Neural progenitor cell (in vitro differentiated cells): ENCODE measurements around the gene KRI1. TPM values are rescaled to one million over a fixed set of nuclear protein-coding genes. Genes with fewer than 3 reads are reported as not detected.
A peak's percentile ranks its signal among the peaks of the same experiment; 100 is the strongest.

Experiments used
- DNase-seq: peaks from one replicate; pipeline ENCODE4 v3.0.0-alpha.2; 2016; ENCODE audit warnings: low spot score
- H2AFZ ChIP-seq: fragments of 200-600 bp; sonication (generic); replicated peaks from 2 replicates; pipeline ENCODE4 v1.6.1; 2016; ENCODE audit warnings: antibody characterized with exemption
- H3F3A ChIP-seq: fragments of 200-600 bp; sonication (generic); 2 replicates; pipeline ENCODE4 v1.6.1; 2016; ENCODE audit warnings: antibody characterized with exemption, low read depth
- H3K27ac ChIP-seq: fragments of 200-600 bp; sonication (generic); 2 replicates; pipeline ENCODE4 v1.5.1; 2016; ENCODE audit warnings: mild to moderate bottlenecking
- H3K27me3 ChIP-seq: fragments of 200-600 bp; sonication (generic); 2 replicates; pipeline ENCODE4 v1.6.1; 2016; ENCODE audit warnings: mild to moderate bottlenecking, moderate library complexity
- H3K36me3 ChIP-seq: fragments of 200-600 bp; sonication (generic); 2 replicates; pipeline ENCODE4 v1.5.1; 2016
- H3K4me1 ChIP-seq: fragments of 200-600 bp; sonication (generic); 2 replicates; pipeline ENCODE4 v1.6.1; 2016; ENCODE audit warnings: mixed run types
- H3K4me2 ChIP-seq: fragments of 200-600 bp; sonication (generic); 2 replicates; pipeline ENCODE4 v1.6.1; 2016
- H3K4me3 ChIP-seq: fragments of 200-600 bp; sonication (generic); 2 replicates; pipeline ENCODE4 v1.5.1; 2016
- H3K79me2 ChIP-seq: fragments of 200-600 bp; sonication (generic); 2 replicates; pipeline ENCODE4 v1.6.1; 2016; ENCODE audit warnings: low read depth
- H3K9ac ChIP-seq: fragments of 200-600 bp; sonication (generic); 2 replicates; pipeline ENCODE4 v1.6.1; 2016
- H3K9me3 ChIP-seq: fragments of 200-600 bp; sonication (generic); 2 replicates; pipeline ENCODE4 v1.5.1; 2016; ENCODE audit warnings: low read depth
- H4K20me1 ChIP-seq: fragments of 200-600 bp; sonication (generic); 2 replicates; pipeline ENCODE4 v1.6.1; 2016; ENCODE audit warnings: low read depth
- H3K27ac Mint-ChIP-seq: 3 replicates; pipeline ENCODE4 v1.8.0; 2021; ENCODE audit warnings: mixed read lengths
- H3K27me3 Mint-ChIP-seq: 2 replicates; pipeline ENCODE4 v1.8.0; 2022; ENCODE audit warnings: low read depth, mild to moderate bottlenecking, inconsistent platforms, moderate library complexity, mixed read lengths; ENCODE audit not compliant: insufficient read depth
- H3K36me3 Mint-ChIP-seq: 3 replicates; pipeline ENCODE4 v1.8.0; 2021; ENCODE audit warnings: mixed read lengths
- H3K4me1 Mint-ChIP-seq: 3 replicates; pipeline ENCODE4 v1.8.0; 2021; ENCODE audit warnings: mixed read lengths
- H3K4me3 Mint-ChIP-seq: 3 replicates; pipeline ENCODE4 v1.8.0; 2021; ENCODE audit warnings: mild to moderate bottlenecking, moderate library complexity, mixed read lengths
- H3K9me3 Mint-ChIP-seq: 3 replicates; pipeline ENCODE4 v1.8.0; 2020; ENCODE audit warnings: mixed read lengths
- CTCF ChIP-seq: fragments of 200-600 bp; sonication (generic); IDR thresholded peaks from 2 replicates; pipeline ENCODE4 v1.5.1; 2017; ENCODE audit warnings: antibody characterized with exemption, mild to moderate bottlenecking
- EZH2 ChIP-seq: fragments of 200-600 bp; sonication (generic); IDR thresholded peaks from 2 replicates; pipeline ENCODE4 v1.6.1; 2017; ENCODE audit warnings: antibody characterized with exemption, mild to moderate bottlenecking, moderate library complexity
- EZH2phosphoT487 ChIP-seq: fragments of 200-600 bp; sonication (generic); IDR thresholded peaks from 2 replicates; pipeline ENCODE4 v1.6.1; 2017; ENCODE audit warnings: antibody characterized with exemption
- microRNA counts: library from miRNA; unstranded; fragments of <30 nt; microRNA quantifications from one replicate; lab custom pipeline; 2016
- microRNA-seq: library from miRNA; unstranded; fragments of <30 nt; microRNA quantifications from one replicate; pipeline ENCODE4, GENCODE V29; 2016
- small RNA-seq: library from RNA; depleted of rRNA; stranded (forward); fragments of <200 nt; gene quantifications from one replicate; pipeline ENCODE3, GENCODE V24; 2015
- total RNA-seq: library from RNA; depleted of rRNA; stranded (reverse); fragments of >200 nt; gene quantifications from 2 replicates; pipeline ENCODE4 v1.2.3, GENCODE V29; 2015; ENCODE audit warnings: low replicate concordance

KRI1 gene
- total RNA-seq, 1 donor from 2014 or later = 16.4 TPM

- Mint-ChIP-seq H3K27me3 (peaks cover 12% of the 10 kb centered on the region), H3K9me3 (no peaks in the 10 kb centered on the region), H3K36me3 (no peaks in the 10 kb centered on the region), H3K4me3 (no peak overlapping the region), H3K4me1 (peaks cover 6% of the 10 kb centered on the region), H3K27ac (no peak overlapping the region)
- no peak overlapping the region for H2AFZ ChIP-seq
- DNase-seq = no peak
- no peak for TF ChIP-seq CTCF
- H3K4me1 ChIP-seq = no peaks in the 10 kb centered on the region
- H3K4me3 ChIP-seq = no peak overlapping the region
- H3F3A ChIP-seq = peaks cover 21% of the 10 kb centered on the region
- H3K36me3 ChIP-seq = no peaks in the 10 kb centered on the region
- no peaks in the 10 kb centered on the region for H3K79me2 ChIP-seq
- no peaks in the 10 kb centered on the region for H3K9me3 ChIP-seq
- H4K20me1 ChIP-seq = peaks cover under 1% of the 10 kb centered on the region
- H3K27ac ChIP-seq = no peak overlapping the region
- H3K27me3 ChIP-seq = peaks cover 40% of the 10 kb centered on the region
- H3K4me2 ChIP-seq = no peak overlapping the region
- no peak overlapping the region for H3K9ac ChIP-seq
Observed at GRCh38 chr19:10508036-10508435, 57.8 kb downstream of the KRI1 start.

- peaks cover 17% of the 10 kb centered on the region for H3K27me3 ChIP-seq
- peaks cover 18% of the 10 kb centered on the region for H3K79me2 ChIP-seq
- peaks cover 12% of the 10 kb centered on the region for H3K4me1 Mint-ChIP-seq
- H3K9me3 ChIP-seq = no peaks in the 10 kb centered on the region
- H3K36me3 ChIP-seq = no peaks in the 10 kb centered on the region
- no peak overlapping the region for H3K4me3 ChIP-seq
- TF ChIP-seq CTCF = peak; percentile 73
- no peak for TF ChIP-seq EZH2phosphoT487
- TF ChIP-seq EZH2 = no peak
- H3F3A ChIP-seq = peaks cover 21% of the 10 kb centered on the region
- H2AFZ ChIP-seq = no peak overlapping the region
- no peaks in the 10 kb centered on the region for H4K20me1 ChIP-seq
- H3K36me3 Mint-ChIP-seq = peaks cover 4% of the 10 kb centered on the region
- no peak overlapping the region for H3K4me2 ChIP-seq
- DNase-seq = peak; percentile 83
- H3K4me1 ChIP-seq = no peaks in the 10 kb centered on the region
- H3K9me3 Mint-ChIP-seq = no peaks in the 10 kb centered on the region
- peaks cover 11% of the 10 kb centered on the region for H3K27me3 Mint-ChIP-seq
- no peak overlapping the region for H3K27ac ChIP-seq
- peak overlapping the region; percentile 31 for H3K4me3 Mint-ChIP-seq
- H3K9ac ChIP-seq = no peak overlapping the region
- H3K27ac Mint-ChIP-seq = no peak overlapping the region
Observed at GRCh38 chr19:10505583-10506229, 60.1 kb downstream of the KRI1 start.

MicroRNAs encoded within 50 kb of the gene (microRNA counts, 767-probe panel; counts per million panel counts)
- microRNA hsa-miR-1238 (lab: Ali Mortazavi, UCI) = 460 counts per million, percentile 90 among the panel's probes with 10 or more counts

Small RNAs within 50 kb of the gene (microRNA-seq; reads per million reads assigned to microRNA genes)
- not detected for gene MIR1238

Small RNAs within 50 kb of the gene (small RNA-seq; reads per million reads assigned to genes)
- not detected for gene MIR1238
- gene RNU7-140P = not detected

Other genes with a start within 250 kb of the KRI1 start
- gene FDX2, start 250.0 kb downstream of the KRI1 start, total RNA-seq = 7.4 and 11.4 TPM in 2 replicates
- 5.4 and 24.3 TPM in 2 replicates for gene RAVER1, start 232.5 kb downstream of the KRI1 start, total RNA-seq
- gene ICAM3, start 226.4 kb downstream of the KRI1 start, total RNA-seq = 1.3 and 3.5 TPM in 2 replicates
- gene TYK2, start 185.4 kb downstream of the KRI1 start, total RNA-seq = 20.7 and 44.9 TPM in 2 replicates
- gene CDC37, start 162.5 kb downstream of the KRI1 start, total RNA-seq = 142 and 211 TPM in 2 replicates
- 0.37 and 1.5 TPM in 2 replicates for gene PDE4A, start 145.5 kb downstream of the KRI1 start, total RNA-seq
- gene KEAP1, start 62.7 kb downstream of the KRI1 start, total RNA-seq = 25.2 and 41.7 TPM in 2 replicates
- 0.15 and 1.1 TPM in 2 replicates for gene S1PR5, start 48.6 kb downstream of the KRI1 start, total RNA-seq
- 5.1 and 29.6 TPM in 2 replicates for gene ATG4D, start 22.1 kb downstream of the KRI1 start, total RNA-seq
- gene CDKN2D, start 3.0 kb upstream of the KRI1 start, total RNA-seq = 3.4 and 4.4 TPM in 2 replicates
- gene AP1M2, start 21.3 kb upstream of the KRI1 start, total RNA-seq = 3.6 and 3.9 TPM in 2 replicates
- gene SLC44A2, start 59.5 kb upstream of the KRI1 start, total RNA-seq = 45.6 and 81.8 TPM in 2 replicates
- gene ILF3, start 88.3 kb upstream of the KRI1 start, total RNA-seq = 477 and 633 TPM in 2 replicates
- 20.4 and 46.9 TPM in 2 replicates for gene QTRT1, start 135.4 kb upstream of the KRI1 start, total RNA-seq
- 49.9 and 101 TPM in 2 replicates for gene DNM2, start 152.1 kb upstream of the KRI1 start, total RNA-seq